Colonic mucosa (tissue), 4 donors: ENCODE results near the gene GPR162. TPM values are rescaled to one million over a fixed set of nuclear protein-coding genes. Genes with fewer than 3 reads are reported as not detected.

ENCODE experiments used
- DNase-seq: peaks from one replicate; pipeline ENCODE4 v3.0.0-alpha.2; 2020
- H3K27ac ChIP-seq: fragments of 200-600 bp; one replicate; pipeline ENCODE4 v1.8.0; 2021
- H3K27me3 ChIP-seq: fragments of 200-600 bp; one replicate; pipeline ENCODE4 v1.8.0; 2021
- H3K36me3 ChIP-seq: fragments of 200-600 bp; one replicate; pipeline ENCODE4 v1.8.0; 2021
- H3K4me1 ChIP-seq: fragments of 200-600 bp; one replicate; pipeline ENCODE4 v1.8.0; 2021; ENCODE audit warnings: mild to moderate bottlenecking
- H3K4me3 ChIP-seq: fragments of 200-600 bp; one replicate; pipeline ENCODE4 v1.8.0; 2021
- H3K9ac ChIP-seq, 2 donors: one replicate each; pipeline ENCODE4 v1.7.0; 2013; ENCODE audit warnings: control low read depth in 2 of 2, low read depth in 2 of 2, low read length in 2 of 2
- H3K9me3 ChIP-seq: fragments of 200-600 bp; one replicate; pipeline ENCODE4 v1.8.0; 2021
- intact Hi-C: fragments of 100-400 bp; cut with DNase I; formaldehyde crosslinking; loops from one replicate; pipeline ENCODE4 v1.14.1; 2022
- total RNA-seq, 2 donors: library from RNA; stranded (reverse); fragmentation: NEBNext Ultra II Directional in 1 of 2; extraction: Animal tissue kit (Norgen Biotek cat#: 25700) in 1 of 2; gene quantifications; one replicate each; pipeline ENCODE4 v1.2.1, GENCODE V29; 2021
- TF ChIP-seq, protein P1 (sequence below): fragments of 200-600 bp; IDR thresholded peaks from one replicate; pipeline ENCODE4 v1.8.0; 2022; ENCODE audit warnings: antibody characterized with exemption, mild to moderate bottlenecking
- donor health status: healthy.
- donor health status: DM: no; HTN: no; CAD: no.
- donor health status: DM: no; HTN: no; CAD: no.

GPR162 gene
- total RNA-seq, 2 donors from 2014 or later, result 1.9 to 2.7 TPM

DNA sequence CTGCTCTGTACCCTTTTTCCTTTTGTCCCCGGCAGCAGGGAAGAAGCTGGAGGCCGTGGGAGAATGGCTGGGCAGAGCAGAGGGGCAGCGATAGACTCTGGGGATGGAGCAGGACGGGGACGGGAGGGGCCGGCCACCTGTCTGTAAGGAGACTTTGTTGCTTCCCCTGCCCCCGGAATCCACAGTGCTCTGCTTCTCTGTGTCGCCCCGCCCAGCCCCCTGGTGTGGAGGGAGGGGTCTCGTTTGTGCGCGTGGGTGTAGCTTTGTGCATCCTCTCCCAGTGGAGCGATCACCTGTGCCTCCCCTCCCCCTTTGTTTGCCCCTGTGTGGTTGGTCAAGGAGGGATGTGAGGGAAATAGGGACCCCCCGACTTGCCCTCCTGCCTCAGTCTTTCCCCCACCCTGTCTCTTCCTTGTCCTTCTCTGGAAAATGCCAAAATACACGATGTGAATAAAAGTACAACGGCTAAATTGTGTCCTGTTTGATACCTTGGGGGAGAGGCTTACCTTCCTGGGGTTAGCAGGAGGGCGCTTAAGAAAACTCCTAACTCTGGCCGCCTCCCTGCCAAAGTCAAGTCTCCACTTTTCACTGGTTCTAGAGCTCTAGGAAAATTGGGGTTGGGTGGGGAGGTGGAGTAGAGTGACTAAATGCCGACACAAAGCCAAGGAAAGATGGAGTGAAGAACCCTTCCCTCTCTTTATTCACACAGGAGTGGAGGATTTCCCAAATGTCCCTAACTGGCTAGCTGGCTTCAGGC, 44.7 kb downstream of the GPR162 start:
- DNase-seq, result no peak
- peak overlapping the region; percentile 73 to 79 for H3K9ac ChIP-seq
- peak overlapping the region; percentile 98 for H3K4me3 ChIP-seq
- peaks cover 13% of the 10 kb centered on the region for H3K36me3 ChIP-seq
- peak overlapping the region; percentile 96 for H3K27ac ChIP-seq
- TF ChIP-seq, protein P1, sequence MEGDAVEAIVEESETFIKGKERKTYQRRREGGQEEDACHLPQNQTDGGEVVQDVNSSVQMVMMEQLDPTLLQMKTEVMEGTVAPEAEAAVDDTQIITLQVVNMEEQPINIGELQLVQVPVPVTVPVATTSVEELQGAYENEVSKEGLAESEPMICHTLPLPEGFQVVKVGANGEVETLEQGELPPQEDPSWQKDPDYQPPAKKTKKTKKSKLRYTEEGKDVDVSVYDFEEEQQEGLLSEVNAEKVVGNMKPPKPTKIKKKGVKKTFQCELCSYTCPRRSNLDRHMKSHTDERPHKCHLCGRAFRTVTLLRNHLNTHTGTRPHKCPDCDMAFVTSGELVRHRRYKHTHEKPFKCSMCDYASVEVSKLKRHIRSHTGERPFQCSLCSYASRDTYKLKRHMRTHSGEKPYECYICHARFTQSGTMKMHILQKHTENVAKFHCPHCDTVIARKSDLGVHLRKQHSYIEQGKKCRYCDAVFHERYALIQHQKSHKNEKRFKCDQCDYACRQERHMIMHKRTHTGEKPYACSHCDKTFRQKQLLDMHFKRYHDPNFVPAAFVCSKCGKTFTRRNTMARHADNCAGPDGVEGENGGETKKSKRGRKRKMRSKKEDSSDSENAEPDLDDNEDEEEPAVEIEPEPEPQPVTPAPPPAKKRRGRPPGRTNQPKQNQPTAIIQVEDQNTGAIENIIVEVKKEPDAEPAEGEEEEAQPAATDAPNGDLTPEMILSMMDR, result no peak
- no peaks in the 10 kb centered on the region for H3K9me3 ChIP-seq
- no peaks in the 10 kb centered on the region for H3K27me3 ChIP-seq
- intact Hi-C loops, result loop anchor here (5.0 kb wide), 1 partner anchor 101 kb away; no protein-coding TSS in a partner anchor
- peaks cover 19% of the 10 kb centered on the region for H3K4me1 ChIP-seq

DNA sequence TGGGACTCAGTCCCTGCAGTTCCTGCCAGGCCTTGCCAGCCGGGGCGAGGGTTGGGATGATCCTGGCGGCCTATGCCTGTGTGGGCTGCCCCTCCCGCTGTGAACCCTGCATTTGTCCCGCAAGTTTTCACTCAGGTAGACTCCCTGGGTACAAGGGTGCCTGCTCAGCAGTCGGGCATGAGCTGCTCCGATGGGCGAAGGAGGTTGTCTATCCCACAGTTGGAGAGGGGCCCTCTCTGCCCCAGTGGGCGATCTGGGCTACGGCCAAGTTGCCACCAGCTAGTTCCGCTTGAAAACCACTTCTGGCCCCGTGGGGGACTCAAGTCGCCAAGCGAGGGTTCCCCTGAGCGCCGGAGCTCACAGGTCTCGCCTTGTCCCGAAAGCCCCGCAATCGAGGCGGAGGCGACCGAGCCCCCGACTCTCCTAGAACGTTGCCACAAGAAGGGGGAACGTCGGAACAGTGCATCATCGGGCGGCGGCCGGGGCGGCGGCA, 45.3 kb downstream of the GPR162 start:
- peak overlapping the region; percentile 73 to 79 for H3K9ac ChIP-seq

DNA sequence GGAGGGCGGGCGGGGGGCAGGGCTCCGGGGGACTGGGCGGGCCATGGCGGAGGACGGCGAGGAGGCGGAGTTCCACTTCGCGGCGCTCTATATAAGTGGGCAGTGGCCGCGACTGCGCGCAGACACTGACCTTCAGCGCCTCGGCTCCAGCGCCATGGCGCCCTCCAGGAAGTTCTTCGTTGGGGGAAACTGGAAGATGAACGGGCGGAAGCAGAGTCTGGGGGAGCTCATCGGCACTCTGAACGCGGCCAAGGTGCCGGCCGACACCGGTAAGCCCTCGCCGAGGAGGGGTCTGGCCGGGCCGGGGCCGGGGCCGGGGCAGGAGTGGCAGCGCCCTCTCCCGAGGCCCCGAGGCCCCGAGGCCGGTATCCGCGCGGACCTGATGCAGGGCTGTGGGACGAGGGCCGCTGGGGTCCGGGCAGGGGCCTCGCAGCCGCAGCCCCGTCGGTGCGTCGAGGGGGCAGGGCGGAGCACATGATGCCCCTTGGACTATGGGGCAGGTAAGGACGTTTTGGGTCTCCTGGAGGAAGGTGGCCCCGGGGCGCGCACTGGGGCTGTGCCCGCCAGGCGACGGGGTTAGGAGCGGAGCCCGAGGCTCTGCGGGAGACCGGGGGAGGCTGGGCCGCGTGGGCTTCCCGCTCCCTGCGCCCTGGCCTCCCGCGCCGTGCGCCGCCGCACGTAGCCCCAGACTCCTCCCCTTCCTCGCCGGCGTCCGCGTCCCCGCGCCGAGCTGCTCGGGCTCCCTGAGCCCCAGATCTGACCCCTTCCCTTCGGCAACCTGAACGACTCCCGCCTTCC, 46.0 kb downstream of the GPR162 start, which contains the start of gene TPI1:
TPI1 (plus strand) TSS at position 119 of the 798 bp plus-strand sequence; CDS start at position 155, 36 bp downstream.
- intact Hi-C loops, result loop anchor here (5.0 kb wide), 1 partner anchor 100 kb away; no protein-coding TSS in a partner anchor
- Histone ChIP-seq H3K36me3 (peaks cover 12% of the 10 kb centered on the region), H3K9me3 (no peaks in the 10 kb centered on the region), H3K4me3 (peak within 1 kb of the TSS; percentile 98), H3K4me1 (peaks cover 22% of the 10 kb centered on the region), H3K27ac (peak within 1 kb of the TSS; percentile 96), H3K9ac (peak within 1 kb of the TSS; percentile 90 to 97), H3K27me3 (no peaks in the 10 kb centered on the region)
- TF ChIP-seq, protein P1, result no peak
- peak; percentile 88 for DNase-seq

More for the DNA sequence above, 45.3 kb downstream of the GPR162 start:
- H3K27ac ChIP-seq, result peak overlapping the region; percentile 96
- peaks cover 22% of the 10 kb centered on the region for H3K4me1 ChIP-seq
- intact Hi-C loops, result loop anchor here (5.0 kb wide), 1 partner anchor 100 kb away; no protein-coding TSS in a partner anchor
- no peak for DNase-seq
- H3K4me3 ChIP-seq, result peak overlapping the region; percentile 98
- H3K9me3 ChIP-seq, result no peaks in the 10 kb centered on the region
- no peaks in the 10 kb centered on the region for H3K27me3 ChIP-seq
- peaks cover 12% of the 10 kb centered on the region for H3K36me3 ChIP-seq
- TF ChIP-seq, protein P1, result no peak

DNA sequence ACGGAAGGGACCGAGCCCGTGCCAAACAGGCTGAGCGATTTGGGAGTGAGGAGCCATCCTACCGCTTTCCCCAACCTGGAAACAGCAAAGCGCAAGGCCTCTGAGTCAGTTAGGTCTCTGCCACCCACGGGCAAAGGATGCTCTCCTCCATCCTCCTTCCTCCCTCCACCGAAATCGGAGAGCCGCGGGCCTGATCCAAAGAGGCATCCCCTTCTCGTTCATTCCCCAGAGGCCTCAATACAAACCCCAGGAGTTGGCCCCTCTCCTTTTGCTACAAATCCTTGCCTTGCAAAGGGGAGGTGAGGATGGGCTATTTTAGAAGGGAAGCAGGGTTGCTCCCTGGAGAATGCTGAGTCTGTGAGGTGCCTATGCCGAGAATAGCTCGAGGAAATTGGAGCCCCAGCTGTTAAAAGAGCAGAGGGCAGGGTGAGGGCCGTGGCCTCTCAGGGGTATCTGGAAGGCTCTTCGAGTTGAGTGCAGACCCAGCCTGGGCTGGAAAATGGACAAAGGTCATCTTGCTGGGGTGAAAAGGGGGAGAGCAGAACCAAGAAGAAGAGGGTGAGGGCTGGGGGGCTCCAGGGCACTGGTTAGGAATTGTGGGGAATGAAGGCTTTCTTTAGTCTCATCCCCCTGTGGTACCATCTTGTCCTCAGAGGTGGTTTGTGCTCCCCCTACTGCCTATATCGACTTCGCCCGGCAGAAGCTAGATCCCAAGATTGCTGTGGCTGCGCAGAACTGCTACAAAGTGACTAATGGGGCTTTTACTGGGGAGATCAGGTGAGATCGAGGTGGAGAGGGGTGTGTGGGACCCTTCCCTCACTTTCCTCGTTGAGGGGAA, 46.8 kb downstream of the GPR162 start:
- no peaks in the 10 kb centered on the region for H3K9me3 ChIP-seq
- H3K4me1 ChIP-seq, result peaks cover 22% of the 10 kb centered on the region
- peaks cover 12% of the 10 kb centered on the region for H3K36me3 ChIP-seq
- intact Hi-C loops, result loop anchor here (5.0 kb wide), 1 partner anchor 99 kb away; no protein-coding TSS in a partner anchor
- peak overlapping the region; percentile 98 for H3K4me3 ChIP-seq
- DNase-seq, result no peak
- peak overlapping the region; percentile 96 for H3K27ac ChIP-seq
- peak overlapping the region; percentile 90 to 97 for H3K9ac ChIP-seq
- no peaks in the 10 kb centered on the region for H3K27me3 ChIP-seq
- TF ChIP-seq, protein P1, result no peak
